ENCODE data around the gene ZBTB20.
"Not testable (repeated sequence)": the region's sequence is repeated elsewhere in the genome, so short reads cannot be mapped to it uniquely, and the experiment has no call there.

Gene ZBTB20

GRCh38 chr3:114823061-114823460 is 324.0 kb downstream of the ZBTB20 start:
- DNase-seq: no peak

GRCh38 chr3:114816052-114816451 is 331.0 kb downstream of the ZBTB20 start:
- DNase-seq: no peak

GRCh38 chr3:114812541-114813238 is 334.4 kb downstream of the ZBTB20 start:
- DNase-seq: not testable (repeated sequence)

GRCh38 chr3:114809668-114810413 is 337.2 kb downstream of the ZBTB20 start:
- no peak for DNase-seq

GRCh38 chr3:114804099-114804498 is 343.0 kb downstream of the ZBTB20 start:
- DNase-seq: no peak

- DNase-seq: no peak
These were observed 343.9 kb downstream of the ZBTB20 start for GRCh38 chr3:114803042-114803695.

DNA sequence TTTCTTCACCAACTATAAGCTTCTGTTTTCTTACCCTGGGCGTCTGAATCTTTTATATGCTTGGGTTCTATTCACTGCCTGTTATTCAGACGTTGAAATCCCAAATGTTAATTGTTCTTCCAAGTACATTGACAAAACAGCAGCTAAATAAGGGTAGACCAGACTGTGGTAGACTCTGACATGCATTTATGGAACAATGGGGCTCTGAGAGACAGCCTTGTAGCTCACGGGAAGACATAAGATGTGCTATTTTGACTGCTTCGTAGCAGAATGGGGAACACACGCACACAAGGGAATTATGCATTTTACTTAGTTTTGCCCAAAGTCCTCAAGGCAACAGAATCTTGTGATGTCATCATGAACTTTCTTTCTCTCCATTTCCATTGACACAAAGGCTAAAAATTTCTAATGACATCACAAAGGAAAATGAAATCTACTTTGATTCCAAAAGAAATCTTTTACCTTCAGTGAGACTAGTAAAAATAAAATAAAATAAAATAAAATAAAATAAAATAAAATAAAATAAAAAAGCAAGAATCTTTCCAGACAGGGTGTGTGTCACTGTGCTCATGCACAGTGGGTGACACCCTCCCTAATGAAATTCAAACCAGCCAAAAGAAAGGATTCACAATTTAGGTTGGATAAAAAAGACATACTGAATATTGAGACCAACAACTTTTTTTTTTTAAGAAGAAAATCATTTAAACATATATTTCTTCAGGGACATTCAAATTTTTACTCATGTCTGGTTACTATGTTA is 346.6 kb downstream of the ZBTB20 start:
- no peak for DNase-seq

- DNase-seq: no peak
These were observed 347.3 kb downstream of the ZBTB20 start for GRCh38 chr3:114799816-114800215.

GRCh38 chr3:114796796-114797195 is 350.3 kb downstream of the ZBTB20 start:
- DNase-seq: no peak

- DNase-seq: no peak
These were observed 352.0 kb downstream of the ZBTB20 start for GRCh38 chr3:114794894-114795630.

DNA sequence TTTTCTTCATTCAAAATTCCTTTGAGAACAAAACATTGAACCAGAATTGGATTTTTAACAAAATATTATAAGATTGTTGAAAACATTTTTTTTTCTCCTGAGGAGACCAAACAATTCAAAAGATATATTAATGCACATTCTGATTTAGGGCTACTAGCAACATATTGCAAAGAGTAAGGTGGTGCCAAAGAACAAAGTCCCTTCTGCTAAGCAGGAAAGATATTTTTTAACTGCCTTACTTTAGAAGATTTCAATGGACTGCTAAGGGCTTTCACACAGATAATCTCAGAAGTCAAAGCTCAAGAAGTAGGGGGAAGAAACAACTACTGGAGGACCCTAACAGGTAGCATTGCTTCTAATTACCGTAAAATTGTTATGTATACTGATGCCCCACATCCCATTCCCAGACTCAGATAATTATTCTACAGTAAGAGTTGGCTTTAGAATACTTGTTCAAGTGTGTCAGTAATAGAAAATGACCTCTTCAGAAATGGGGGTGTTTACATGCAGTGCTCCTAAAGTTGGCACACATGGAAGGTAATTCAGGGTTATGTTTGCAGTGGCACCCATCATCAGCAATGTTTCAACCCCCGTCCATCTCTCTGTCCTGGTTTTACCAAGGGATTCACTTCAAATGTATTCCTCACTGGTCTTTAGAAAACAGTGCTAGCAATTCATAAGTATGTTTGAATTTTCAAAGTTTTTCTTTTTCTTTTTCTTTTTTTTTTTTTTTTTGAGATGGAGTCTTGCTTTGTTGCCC is 354.7 kb downstream of the ZBTB20 start:
- no peak for DNase-seq

- no peak for DNase-seq
These were observed 356.3 kb downstream of the ZBTB20 start for GRCh38 chr3:114790752-114791151.

- no peak for DNase-seq
These were observed 357.3 kb downstream of the ZBTB20 start for GRCh38 chr3:114789803-114790202.

DNA sequence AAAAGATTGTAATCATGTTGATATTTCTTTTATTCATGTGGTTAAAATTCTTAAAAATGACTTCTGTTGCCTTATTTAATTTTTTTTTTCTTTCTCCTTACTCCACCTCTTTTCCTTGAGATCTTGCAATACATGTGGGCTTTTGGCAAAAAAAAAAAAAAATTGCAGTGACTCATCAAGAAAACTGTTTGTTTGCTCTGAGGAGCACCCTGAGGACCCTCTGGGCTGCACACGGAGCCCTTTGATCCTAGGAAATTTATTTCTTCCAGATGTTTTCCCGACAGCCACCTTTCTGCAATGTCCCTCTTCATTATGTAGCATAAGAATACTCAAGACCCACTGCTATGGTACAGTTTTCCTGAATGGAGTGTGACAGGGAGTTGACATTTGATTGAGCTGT is 371.7 kb downstream of the ZBTB20 start:
- DNase-seq: no peak

DNA sequence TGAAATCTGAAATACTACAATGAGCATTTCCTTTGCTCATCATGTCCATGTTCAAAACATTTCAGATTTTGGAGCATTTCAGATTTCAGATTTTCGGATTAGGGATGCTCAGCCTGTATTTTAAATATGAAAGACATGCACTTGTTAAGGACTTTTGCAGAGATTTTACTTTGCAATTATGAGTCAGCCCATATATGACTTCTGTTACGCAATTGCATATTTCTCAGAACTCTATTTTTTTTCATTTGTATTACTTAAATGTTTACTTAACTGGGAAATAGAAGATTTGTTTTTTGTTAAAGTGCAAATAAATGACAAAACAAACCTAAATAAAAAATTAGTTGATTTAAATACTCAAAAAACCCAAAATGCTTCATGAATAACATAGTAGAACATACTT is 376.2 kb downstream of the ZBTB20 start:
- DNase-seq: no peak

DNA sequence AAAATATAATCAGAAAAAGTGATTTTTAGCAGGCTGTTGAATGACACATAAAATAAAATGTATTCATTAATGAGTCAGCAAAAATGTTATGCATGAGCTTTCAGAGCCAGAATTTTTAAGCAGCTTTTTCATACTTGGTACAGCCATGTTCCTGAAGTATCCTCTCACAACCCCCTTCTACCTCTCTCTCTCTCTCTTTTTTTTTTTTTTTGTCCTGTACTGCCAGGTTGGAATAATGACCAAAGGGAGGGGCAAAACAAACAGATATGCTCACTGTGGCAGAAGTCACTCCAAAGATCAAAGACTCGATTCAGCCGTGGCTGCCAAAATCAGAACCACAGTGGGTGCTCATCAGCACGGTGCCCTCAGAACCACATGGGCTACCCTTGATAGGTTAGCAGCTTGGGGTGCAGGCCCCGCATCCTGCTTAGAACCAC is 383.0 kb downstream of the ZBTB20 start:
- no peak for DNase-seq

- DNase-seq: no peak
These were observed 384.9 kb downstream of the ZBTB20 start for GRCh38 chr3:114762144-114762543.

DNA sequence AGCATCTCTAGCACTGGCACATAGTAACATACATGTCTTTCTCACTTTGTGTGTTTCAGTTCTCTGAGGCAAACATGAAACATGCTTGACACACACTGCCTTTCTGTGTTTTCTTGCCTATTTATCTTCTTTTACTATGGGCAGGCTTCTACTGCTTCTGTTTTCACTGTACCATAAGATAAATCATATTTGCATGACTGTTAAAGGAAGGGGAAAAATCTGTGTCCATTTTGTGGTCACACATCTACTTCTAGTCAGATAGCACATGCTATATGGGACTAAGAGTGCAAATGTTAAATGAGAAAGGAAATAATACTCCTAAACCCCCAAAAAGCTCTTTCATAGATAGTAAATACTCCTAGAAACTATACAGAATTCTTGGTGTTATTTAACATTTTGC is 386.4 kb downstream of the ZBTB20 start:
- DNase-seq: no peak

DNA sequence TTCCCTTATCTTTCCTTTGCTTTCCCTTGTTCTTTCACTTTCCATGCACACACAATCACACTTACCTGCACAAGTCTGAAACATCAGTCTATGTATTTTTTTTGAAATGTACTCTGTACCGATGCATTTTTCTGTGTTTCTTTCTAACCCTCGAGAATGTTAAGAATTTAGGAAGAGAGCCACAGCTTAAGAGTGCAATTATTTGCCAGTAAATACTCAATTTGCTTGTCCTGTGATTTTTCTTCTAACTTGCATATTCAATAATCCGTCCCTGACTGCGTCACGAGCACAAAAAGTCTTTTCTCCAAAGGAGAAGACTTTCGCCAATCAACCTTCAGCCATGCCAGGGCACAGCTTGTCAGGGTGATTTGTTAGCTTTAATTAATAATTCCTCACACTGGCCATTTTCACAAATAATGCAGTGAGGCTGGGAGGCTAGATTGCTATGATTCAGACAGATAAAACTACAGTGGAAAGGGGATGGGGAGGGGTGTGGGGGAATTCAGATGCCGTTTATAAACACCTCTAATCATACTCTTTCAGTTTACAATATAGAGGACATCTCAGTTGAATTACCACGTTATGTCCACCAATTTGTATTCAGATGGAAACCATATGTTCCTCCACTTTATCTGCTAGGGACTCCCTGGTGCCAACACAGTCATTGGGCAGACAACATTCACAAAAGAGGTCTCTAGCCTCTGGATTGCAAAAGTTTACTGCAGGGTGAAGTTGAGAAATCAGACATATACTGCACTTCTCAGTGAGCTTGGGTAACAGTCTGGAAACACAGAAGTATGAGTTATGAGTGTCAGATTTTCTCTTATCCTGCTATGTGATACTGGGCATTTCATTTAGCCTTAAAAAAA is 388.0 kb downstream of the ZBTB20 start:
- no peak for DNase-seq

DNA sequence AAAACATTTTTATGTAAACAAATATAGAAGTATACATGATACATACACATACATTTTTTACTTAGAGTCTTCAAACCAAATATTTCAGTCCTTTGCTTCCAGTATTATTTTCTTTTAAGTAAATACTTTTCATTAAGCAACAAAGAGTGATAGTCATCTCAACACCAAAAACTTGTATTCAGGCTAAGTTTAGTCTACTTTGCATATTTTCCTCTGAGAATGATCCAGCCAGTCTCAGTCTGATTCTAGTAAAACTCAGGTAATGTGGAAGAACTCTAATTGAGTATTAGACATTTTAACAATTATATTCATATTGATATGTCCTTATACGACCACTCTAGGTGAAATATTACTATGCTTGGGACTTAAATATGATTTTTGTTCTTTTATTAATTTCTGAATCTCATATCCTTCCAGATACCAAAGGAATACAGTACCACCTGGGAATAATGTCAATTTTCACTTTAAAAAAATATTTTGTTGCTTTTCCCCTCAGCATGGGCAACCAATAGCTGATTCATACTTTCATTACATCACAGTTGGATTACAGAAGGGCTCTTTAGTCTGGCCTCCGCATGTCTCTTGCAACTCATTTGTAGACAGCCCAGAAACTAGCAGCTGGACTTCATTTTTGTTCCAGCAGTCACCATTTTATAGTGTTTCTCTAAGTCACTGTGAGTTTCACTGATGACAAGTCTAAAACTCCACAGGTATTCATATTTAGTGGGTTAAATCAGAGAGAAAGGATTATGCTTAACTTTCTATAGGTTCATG is 390.4 kb downstream of the ZBTB20 start:
- no peak for DNase-seq
